AG04450 (cell line): ENCODE data around the gene MYBPC1. TPM values are rescaled to one million over a fixed set of nuclear protein-coding genes. Genes with fewer than 3 reads are reported as not detected.

Source experiments
- CTCF ChIA-PET: fragments of 300-600, 350-600 bp; formaldehyde crosslinking; extraction: SDS; loops from one replicate; lab custom pipeline; 2022; ENCODE audit warnings: antibody characterized with exemption, inconsistent platforms; lab: Charles Lee
- POLR2A ChIA-PET: fragments of 350-600 bp; formaldehyde crosslinking; extraction: SDS; loops from one replicate; lab custom pipeline; 2021; ENCODE audit warnings: antibody characterized with exemption, inconsistent platforms; lab: Yijun Ruan, JAX
- DNase-seq: peaks from one replicate; pipeline ENCODE4 v3.0.0-alpha.2; 2011; ENCODE audit warnings: low read depth, low spot score
- H3K27ac ChIP-seq: one replicate; pipeline ENCODE4 v1.5.1; 2012; ENCODE audit warnings: low read depth, low read length, control low read depth
- H3K27me3 ChIP-seq: one replicate; pipeline ENCODE4 v1.6.0; 2012; ENCODE audit warnings: low read length; ENCODE audit not compliant: control insufficient read depth, insufficient read depth
- H3K4me3 ChIP-seq: 2 replicates; pipeline ENCODE4 v1.5.1; 2011; ENCODE audit warnings: mild to moderate bottlenecking, low read depth, low read length, control low read depth
- H3K9me3 ChIP-seq: 2 replicates; pipeline ENCODE4 v1.5.1; 2012; ENCODE audit warnings: low read length; ENCODE audit not compliant: control insufficient read depth, insufficient read depth
- polyA plus RNA-seq: library from polyadenylated mRNA; depleted of rRNA; stranded (reverse); fragments of >200 nt; gene quantifications from 2 replicates; pipeline ENCODE4 v1.2.3, GENCODE V29; 2011
- TF ChIP-seq, protein P1 (sequence below): IDR thresholded peaks from 2 replicates; pipeline ENCODE4 v1.5.1; 2011; ENCODE audit warnings: low read depth, low read length, control low read depth, inconsistent platforms

Gene MYBPC1
- polyA plus RNA-seq, 1 experiment, result not detected

DNA sequence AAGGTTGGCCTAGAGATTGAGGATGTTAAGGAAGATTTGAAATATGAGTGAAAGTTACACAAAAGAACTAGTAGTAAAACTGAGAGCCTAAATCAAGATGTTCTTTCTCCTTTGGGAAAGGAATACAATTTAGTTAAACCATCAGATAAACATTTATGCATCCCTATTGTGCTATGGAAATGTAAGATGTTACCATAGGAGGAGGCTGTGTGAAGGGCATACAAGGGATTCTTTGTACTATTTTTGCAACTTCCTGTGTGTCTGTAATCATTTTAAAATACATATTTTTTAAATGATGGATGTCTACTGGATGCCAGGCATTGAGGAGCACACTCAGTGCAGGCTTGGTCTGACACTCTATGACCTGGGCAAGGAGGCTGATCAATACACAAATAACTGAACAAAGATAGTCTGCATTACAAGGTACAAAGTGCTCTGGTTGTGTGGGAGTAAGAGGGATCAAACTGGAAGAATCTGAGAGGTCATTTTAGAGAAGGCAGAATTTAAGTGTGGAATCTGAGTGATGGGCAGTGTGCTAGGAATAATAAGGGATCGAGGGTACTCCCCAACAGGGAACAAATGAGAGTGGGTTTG lies 96.8 kb downstream of the MYBPC1 start:
- Histone ChIP-seq H3K27me3 (no peaks in the 10 kb centered on the region), H3K27ac (no peak overlapping the region), H3K9me3 (peaks cover 10% of the 10 kb centered on the region), H3K4me3 (no peak overlapping the region)
- ChIA-PET POLR2A (no interaction called here), CTCF (no interaction called here)
- TF ChIP-seq, protein P1, sequence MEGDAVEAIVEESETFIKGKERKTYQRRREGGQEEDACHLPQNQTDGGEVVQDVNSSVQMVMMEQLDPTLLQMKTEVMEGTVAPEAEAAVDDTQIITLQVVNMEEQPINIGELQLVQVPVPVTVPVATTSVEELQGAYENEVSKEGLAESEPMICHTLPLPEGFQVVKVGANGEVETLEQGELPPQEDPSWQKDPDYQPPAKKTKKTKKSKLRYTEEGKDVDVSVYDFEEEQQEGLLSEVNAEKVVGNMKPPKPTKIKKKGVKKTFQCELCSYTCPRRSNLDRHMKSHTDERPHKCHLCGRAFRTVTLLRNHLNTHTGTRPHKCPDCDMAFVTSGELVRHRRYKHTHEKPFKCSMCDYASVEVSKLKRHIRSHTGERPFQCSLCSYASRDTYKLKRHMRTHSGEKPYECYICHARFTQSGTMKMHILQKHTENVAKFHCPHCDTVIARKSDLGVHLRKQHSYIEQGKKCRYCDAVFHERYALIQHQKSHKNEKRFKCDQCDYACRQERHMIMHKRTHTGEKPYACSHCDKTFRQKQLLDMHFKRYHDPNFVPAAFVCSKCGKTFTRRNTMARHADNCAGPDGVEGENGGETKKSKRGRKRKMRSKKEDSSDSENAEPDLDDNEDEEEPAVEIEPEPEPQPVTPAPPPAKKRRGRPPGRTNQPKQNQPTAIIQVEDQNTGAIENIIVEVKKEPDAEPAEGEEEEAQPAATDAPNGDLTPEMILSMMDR, result no peak
- DNase-seq, result no peak

- no peak overlapping the region for H3K4me3 ChIP-seq
- H3K27ac ChIP-seq, result no peak overlapping the region
- TF ChIP-seq, protein P1, result no peak
- H3K27me3 ChIP-seq, result no peaks in the 10 kb centered on the region
- H3K9me3 ChIP-seq, result peaks cover 10% of the 10 kb centered on the region
- no peak for DNase-seq
- CTCF ChIA-PET, result no interaction called here
- POLR2A ChIA-PET, result no interaction called here
Observed at GRCh38 chr12:101694297-101694848, 99.6 kb downstream of the MYBPC1 start.

- Histone ChIP-seq H3K27me3 (no peaks in the 10 kb centered on the region), H3K27ac (no peak overlapping the region), H3K4me3 (no peak overlapping the region), H3K9me3 (peaks cover 10% of the 10 kb centered on the region)
- DNase-seq, result no peak
- TF ChIP-seq, protein P1, result no peak
- ChIA-PET CTCF (no interaction called here), POLR2A (no interaction called here)
Observed at GRCh38 chr12:101694986-101695385, 100.2 kb downstream of the MYBPC1 start.

GRCh38 chr12:101695706-101696105 lies 100.9 kb downstream of the MYBPC1 start:
- ChIA-PET CTCF (no interaction called here), POLR2A (no interaction called here)
- TF ChIP-seq, protein P1, result no peak
- Histone ChIP-seq H3K9me3 (peaks cover 10% of the 10 kb centered on the region), H3K4me3 (no peak overlapping the region), H3K27me3 (no peaks in the 10 kb centered on the region), H3K27ac (no peak overlapping the region)
- no peak for DNase-seq
